COLO668 (cell line): ENCODE data around the gene LIN7A.

ENCODE experiments used
- DNase-seq: peaks from one replicate; lab custom pipeline; 2025; ENCODE audit not compliant: unreplicated experiment; lab: John Stamatoyannopoulos, UW

Gene LIN7A

GRCh38 chr12:80860928-80861327 lies 76.8 kb downstream of the LIN7A start:
- no peak for DNase-seq

DNA sequence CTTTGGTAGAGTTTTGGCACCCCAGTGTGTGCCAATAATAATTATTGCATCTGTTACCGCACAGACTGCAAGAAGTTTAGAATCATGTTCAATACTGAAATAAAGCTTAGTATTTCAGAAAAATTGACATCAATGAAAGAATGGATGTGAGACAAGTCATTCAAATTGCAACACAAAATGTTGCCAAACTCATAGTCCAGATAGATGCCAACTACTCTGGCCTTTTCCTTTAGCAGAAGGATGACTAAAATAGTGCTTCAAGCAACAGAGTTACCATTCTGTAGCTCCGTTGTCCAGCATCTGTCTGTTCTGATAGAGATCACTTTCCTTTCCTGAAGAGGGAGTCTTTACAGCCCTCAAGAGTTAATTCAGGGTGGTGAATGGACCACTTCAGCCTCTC lies 77.5 kb downstream of the LIN7A start:
- no peak for DNase-seq

- no peak for DNase-seq
Measured at GRCh38 chr12:80858356-80858755, 79.4 kb downstream of the LIN7A start.

DNA sequence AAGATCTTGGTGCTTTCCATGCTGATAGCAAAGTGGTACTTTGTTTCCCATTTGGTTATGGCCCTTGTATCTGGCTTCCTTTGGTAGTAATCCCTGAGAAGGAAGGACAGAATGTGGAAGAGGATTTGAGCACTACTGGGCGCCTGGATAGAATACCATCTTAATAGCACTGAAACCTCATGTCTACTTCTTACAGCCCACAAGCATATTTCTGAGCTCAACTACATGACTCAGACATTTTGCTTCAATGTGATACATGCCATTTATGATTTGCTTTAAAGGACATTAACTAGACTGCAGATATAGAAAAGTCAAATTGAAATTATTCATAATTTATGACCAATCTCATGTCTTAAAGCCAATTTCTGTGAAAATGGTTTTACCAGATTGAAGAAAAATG lies 80.4 kb downstream of the LIN7A start:
- no peak for DNase-seq

GRCh38 chr12:80849337-80849736 lies 88.4 kb downstream of the LIN7A start:
- no peak for DNase-seq

- no peak for DNase-seq
Measured at GRCh38 chr12:80848858-80849257, 88.9 kb downstream of the LIN7A start.

DNA sequence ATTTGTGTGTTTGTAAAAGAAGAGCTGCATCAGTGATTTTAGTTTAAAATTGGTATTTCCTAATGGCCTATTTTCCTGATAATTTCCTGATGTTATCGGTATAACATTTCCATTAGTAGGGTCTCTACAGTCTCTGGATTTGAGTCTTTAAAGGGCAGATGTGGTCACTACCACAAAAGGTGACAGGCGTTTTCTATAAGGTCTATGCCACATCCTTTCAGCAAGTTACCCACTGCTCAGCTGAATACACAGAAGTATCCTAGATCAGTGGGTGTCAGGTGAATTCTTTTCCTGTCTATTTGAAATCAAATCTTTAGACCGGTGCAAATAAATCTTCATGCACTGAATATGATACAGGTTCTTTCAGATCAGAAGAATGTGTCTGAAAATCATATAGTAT lies 90.2 kb downstream of the LIN7A start:
- no peak for DNase-seq

- no peak for DNase-seq
Measured at GRCh38 chr12:80846952-80847351, 90.8 kb downstream of the LIN7A start.

GRCh38 chr12:80845639-80846038 lies 92.1 kb downstream of the LIN7A start:
- DNase-seq, result no peak

DNA sequence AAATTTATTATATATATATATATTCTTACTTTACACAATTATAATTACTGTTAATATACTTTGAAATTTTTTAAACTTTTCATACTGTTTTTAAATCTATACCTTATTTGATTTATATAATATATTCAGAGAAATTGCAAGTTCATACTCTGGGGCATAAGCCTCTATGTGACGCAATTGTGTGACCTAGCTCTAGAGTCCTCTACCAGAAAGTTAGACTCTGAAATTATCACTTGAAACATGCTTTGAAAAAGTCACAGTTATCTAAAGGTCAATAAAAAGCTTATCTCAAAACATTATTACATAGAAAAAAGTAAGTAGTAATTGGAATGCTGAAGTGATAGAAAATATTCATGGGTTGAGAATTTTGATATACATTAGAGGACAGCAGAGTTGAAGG lies 93.8 kb downstream of the LIN7A start:
- DNase-seq, result no peak

GRCh38 chr12:80838708-80839107 lies 99.0 kb downstream of the LIN7A start:
- no peak for DNase-seq

DNA sequence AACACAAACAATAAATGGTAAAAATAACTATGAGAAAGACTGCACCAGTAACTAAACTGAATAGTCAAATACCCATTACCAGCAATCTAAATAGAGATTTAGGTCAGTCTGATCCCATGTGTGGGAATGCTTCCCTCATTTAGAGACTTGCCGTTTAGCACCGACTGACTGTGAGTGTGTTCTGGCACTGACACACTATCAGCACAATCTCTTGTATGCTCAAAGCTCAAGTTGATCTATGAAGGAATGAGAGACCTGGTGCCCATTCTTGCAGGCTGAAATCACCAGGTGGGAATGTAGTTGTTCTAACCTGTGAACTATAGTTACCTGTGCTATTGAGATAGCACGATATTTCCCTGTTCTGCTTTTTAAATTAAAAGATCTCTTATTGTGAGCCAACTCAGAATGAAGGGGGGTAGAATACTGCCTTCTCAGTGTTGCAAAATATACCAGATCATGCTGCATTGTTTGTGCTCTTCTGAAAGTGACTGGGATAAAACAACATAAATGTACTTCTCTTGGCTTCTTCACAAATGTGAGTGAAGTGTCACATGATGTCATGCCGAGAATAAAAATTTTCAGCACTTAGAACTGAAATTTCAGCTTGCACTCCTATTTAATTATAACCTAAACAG lies 99.6 kb downstream of the LIN7A start:
- DNase-seq, result no peak

DNA sequence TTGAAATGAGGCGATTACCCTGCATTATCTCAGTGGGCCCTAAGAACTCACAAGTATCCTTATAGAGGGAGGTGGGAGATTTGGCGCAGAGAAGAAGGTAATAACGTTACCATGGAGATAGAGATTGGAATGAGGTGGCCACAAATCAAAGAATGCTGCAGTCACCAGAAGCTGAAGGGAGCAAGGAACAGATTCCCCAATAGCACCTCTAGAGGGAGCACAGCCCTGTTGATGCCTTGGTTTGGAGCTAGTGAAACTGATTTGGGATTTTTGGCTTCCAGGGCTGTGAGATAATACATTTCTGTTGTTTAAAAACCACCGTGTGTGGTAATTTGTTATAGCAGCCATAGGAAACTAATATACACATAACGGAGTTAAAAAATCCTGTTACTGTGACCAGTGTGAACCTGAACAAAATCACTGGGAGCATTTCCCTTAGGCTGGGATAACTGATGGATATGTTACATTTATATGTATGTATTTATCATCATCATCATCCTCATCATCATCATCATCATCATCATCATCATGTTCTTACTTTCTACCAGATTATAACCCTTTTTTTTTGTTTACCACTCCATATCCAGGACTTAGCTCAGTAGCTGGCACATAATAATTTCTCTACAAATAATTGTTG lies 100.3 kb downstream of the LIN7A start:
- peak; percentile 30 for DNase-seq

DNA sequence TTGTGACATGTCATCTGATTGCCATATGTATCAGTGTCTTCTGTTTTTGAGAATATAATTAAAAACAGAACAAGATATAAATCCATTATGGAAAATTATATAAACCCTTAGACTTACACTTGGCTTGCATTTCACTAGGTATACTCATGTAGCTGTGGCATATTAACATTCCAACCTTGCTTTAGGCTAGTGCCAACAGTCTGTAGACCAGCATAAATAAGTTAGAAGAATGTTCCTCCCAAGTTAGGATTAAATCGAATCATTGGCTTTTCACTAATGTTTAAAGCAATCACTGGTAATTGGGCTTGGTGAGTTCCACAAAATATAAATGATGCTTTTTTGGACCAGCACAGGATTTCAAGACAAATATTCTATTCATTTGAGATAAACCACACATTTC lies 103.0 kb downstream of the LIN7A start:
- DNase-seq, result no peak

DNA sequence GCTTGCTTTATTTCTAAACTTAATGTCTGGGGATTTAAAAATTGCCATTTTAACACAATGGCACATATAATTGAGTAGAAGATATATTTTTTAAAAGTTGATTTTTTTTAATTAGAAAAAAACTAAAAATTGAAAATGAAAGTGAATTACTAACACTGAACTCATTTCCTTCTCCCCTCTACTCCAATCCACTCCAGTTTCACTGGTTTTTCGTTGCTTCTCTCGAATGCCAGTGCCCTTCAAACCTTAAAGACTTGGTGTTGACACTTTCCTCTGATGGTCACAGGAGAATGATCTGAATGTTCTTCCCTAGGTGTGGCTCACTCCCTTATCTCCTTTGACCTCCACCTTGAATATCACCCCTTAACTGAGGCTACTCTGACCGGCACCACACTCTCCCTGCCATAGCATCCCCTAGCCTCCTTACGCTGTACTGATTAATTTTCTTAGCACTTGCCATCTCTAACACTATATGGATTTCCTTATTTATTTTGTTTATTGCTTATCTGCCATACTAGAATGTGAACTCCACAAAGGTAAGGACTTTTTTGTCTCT lies 107.1 kb downstream of the LIN7A start:
- DNase-seq, result no peak

DNA sequence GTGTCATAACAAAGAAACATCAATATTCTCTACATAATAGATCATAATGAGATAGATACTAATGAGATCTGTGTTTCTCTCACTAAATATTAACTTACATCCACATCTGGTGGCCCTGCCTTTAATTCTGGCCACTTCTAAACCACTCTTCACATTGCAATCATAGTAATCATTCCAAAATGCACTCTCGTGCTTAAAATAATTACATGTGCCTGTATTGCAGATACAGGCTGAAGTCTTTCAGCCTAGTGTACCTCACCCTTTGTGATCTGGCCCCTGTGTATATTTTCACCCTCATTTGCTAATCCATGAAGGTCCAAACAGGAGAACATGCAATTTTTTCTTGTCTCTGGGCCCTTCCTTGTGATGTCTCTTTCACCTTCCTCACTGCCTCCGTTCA lies 108.0 kb downstream of the LIN7A start:
- no peak for DNase-seq

GRCh38 chr12:80825506-80825905 lies 112.2 kb downstream of the LIN7A start:
- DNase-seq, result no peak

- no peak for DNase-seq
Measured at GRCh38 chr12:80823393-80823792, 114.3 kb downstream of the LIN7A start.

DNA sequence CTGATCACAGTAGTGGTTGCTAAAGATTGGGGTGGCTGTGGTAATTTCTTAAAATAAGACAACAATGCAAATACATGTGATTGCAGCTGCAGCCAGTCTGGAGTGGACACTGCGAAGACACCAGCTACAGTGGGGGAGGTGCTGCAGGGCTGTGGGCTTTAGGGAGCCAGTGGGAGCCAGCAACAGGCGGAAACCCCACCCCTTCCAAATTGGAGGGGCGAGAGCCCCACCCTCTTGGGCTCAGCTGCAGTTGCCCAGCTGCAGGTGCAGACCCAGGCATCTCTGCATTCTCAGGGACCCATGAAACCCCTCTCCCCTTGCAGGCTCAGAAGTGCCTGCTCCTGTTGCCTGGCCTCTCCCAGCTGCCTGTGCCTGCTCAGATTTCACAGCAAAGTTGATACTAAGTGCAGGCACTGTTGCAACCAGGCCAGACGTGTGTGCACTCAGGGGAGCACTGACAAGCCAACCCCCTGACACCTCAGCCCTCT lies 116.2 kb downstream of the LIN7A start:
- no peak for DNase-seq

GRCh38 chr12:80818878-80819277 lies 118.9 kb downstream of the LIN7A start:
- no peak for DNase-seq

GRCh38 chr12:80815351-80815750 lies 122.4 kb downstream of the LIN7A start:
- no peak for DNase-seq

GRCh38 chr12:80814453-80814852 lies 123.3 kb downstream of the LIN7A start:
- no peak for DNase-seq

DNA sequence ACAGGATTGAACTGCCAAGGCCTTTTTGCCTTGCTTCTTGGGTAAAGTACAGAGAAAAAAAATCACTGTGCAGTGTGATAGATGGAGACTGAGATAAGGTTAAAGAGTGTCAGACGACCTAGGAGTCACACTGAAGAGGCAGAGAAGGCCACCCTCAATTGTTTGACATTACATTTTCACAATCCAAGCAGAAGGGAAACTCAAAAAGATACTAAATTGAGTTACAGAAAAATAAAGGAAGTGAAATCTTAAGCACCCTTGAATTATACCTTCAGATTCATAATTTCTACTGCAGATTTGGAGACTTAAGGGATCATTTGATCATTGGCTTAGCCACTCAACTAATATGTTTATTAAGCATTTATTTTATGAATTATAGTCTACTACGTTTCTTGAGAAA lies 123.9 kb downstream of the LIN7A start:
- DNase-seq, result no peak
